Fibroblast of lung (primary cell): ENCODE results near the gene WNT9A. TPM values are rescaled to one million over a fixed set of nuclear protein-coding genes. Genes with fewer than 3 reads are reported as not detected.

ENCODE experiments used
- DNase-seq, 2 donors: peaks; one replicate each; pipeline versions ENCODE4 v3.0.0 to v3.0.0-alpha.2; 2010; ENCODE audit warnings: low read depth in 2 of 2
- H2AFZ ChIP-seq: 2 replicates; pipeline ENCODE4 v1.5.1; 2012; ENCODE audit warnings: low read length, control low read depth, inconsistent platforms
- H3K27ac ChIP-seq: 2 replicates; pipeline ENCODE4 v1.5.1; 2011; ENCODE audit warnings: low read length, control low read depth; ENCODE audit not compliant: insufficient read depth
- H3K27me3 ChIP-seq: 2 replicates; pipeline ENCODE4 v1.5.1; 2011; ENCODE audit warnings: mild to moderate bottlenecking, low read length; ENCODE audit not compliant: control insufficient read depth, insufficient read depth
- H3K36me3 ChIP-seq: 2 replicates; pipeline ENCODE4 v1.5.1; 2011; ENCODE audit warnings: low read length; ENCODE audit not compliant: control insufficient read depth, insufficient read depth
- H3K4me1 ChIP-seq: 2 replicates; pipeline ENCODE4 v1.5.1; 2011; ENCODE audit warnings: low read length; ENCODE audit not compliant: control insufficient read depth, insufficient read depth; ENCODE audit errors: extremely low read depth
- H3K4me2 ChIP-seq: 2 replicates; pipeline ENCODE4 v1.5.1; 2011; ENCODE audit warnings: low read length, control low read depth; ENCODE audit not compliant: insufficient read depth; ENCODE audit errors: extremely low read depth
- H3K4me3 ChIP-seq, 4 experiments: fragments of 200-600 bp in 1 of 4; sonication (generic) in 1 of 4; replicated peaks in 1 of 4; 2 replicates each; pipeline ENCODE4 v1.5.1; 2011 to 2016; ENCODE audit warnings: low read length in 4 of 4, low read depth in 3 of 4, mild to moderate bottlenecking in 3 of 4, control low read depth in 2 of 4, inconsistent platforms in 1 of 4, mixed read lengths in 1 of 4; ENCODE audit not compliant: insufficient read depth in 1 of 4; ENCODE audit errors: control extremely low read depth in 1 of 4
- H3K79me2 ChIP-seq: 2 replicates; pipeline ENCODE4 v1.5.1; 2012; ENCODE audit warnings: mild to moderate bottlenecking, low read length, inconsistent platforms; ENCODE audit not compliant: control insufficient read depth, insufficient read depth
- H3K9ac ChIP-seq: 2 replicates; pipeline ENCODE4 v1.5.1; 2011; ENCODE audit warnings: mild to moderate bottlenecking, low read length, control low read depth; ENCODE audit not compliant: insufficient read depth
- H3K9me3 ChIP-seq: 2 replicates; pipeline ENCODE4 v1.5.1; 2012; ENCODE audit warnings: low read depth, low read length; ENCODE audit not compliant: control insufficient read depth, insufficient read depth
- H4K20me1 ChIP-seq: 2 replicates; pipeline ENCODE4 v1.5.1; 2011; ENCODE audit warnings: low read length; ENCODE audit not compliant: control insufficient read depth, insufficient read depth; ENCODE audit errors: extremely low read depth
- CTCF ChIP-seq, 2 donors: IDR thresholded peaks in 1 of 2; conservative IDR thresholded peaks in 1 of 2; 1 replicate in 1 of 2; 2 replicates in 1 of 2; pipeline ENCODE4 v1.5.1; 2011 to 2012; ENCODE audit warnings: low read length in 2 of 2, control low read depth in 1 of 2, inconsistent platforms in 1 of 2, low read depth in 1 of 2, mild to moderate bottlenecking in 1 of 2
- EZH2 ChIP-seq: IDR thresholded peaks from 2 replicates; pipeline ENCODE4 v1.5.1; 2012; ENCODE audit warnings: low read length, control low read depth, mild to moderate bottlenecking; ENCODE audit errors: missing control alignments
- polyA plus RNA-seq, 2 donors: library from polyadenylated mRNA; depleted of rRNA in 1 of 2; stranded (reverse) in 1 of 2; unstranded in 1 of 2; fragments of >200 nt; gene quantifications; 2 replicates each; pipeline ENCODE4 v1.2.1, GENCODE V29; 2011 to 2012; ENCODE audit warnings: missing spikeins in 1 of 2
- total RNA-seq: library from RNA; depleted of rRNA; stranded (reverse); fragments of >200 nt; gene quantifications from 2 replicates; pipeline ENCODE4 v1.2.1, GENCODE V29; 2014

WNT9A gene
- total and polyA plus RNA-seq, 2 donors (not counting 1 experiment from before 2014, with no cell fraction given), result 1.0 to 5.3 TPM

GRCh38 chr1:227869851-227870305 is 77.9 kb downstream of the WNT9A start:
- Histone ChIP-seq H3K36me3 (no peaks in the 10 kb centered on the region), H4K20me1 (no peaks in the 10 kb centered on the region), H3K27ac (no peak overlapping the region), H3K9me3 (no peaks in the 10 kb centered on the region), H3K9ac (no peak overlapping the region), H3K79me2 (no peaks in the 10 kb centered on the region), H3K4me3 (no peak overlapping the region), H3K27me3 (no peaks in the 10 kb centered on the region), H3K4me2 (no peak overlapping the region), H3K4me1 (no peaks in the 10 kb centered on the region), H2AFZ (no peak overlapping the region)
- no peak for TF ChIP-seq CTCF (conservative IDR thresholded peaks at IDR 0.05 in 1 of 2, IDR thresholded peaks at IDR 0.05 in 1 of 2; ENCODE audit: low read depth in 1 of 2, low read length in 2 of 2)
- DNase-seq, result no peak

GRCh38 chr1:227869279-227869842 is 78.4 kb downstream of the WNT9A start:
- Histone ChIP-seq H3K9ac (no peak overlapping the region), H3K36me3 (no peaks in the 10 kb centered on the region), H3K4me1 (no peaks in the 10 kb centered on the region), H3K79me2 (no peaks in the 10 kb centered on the region), H2AFZ (no peak overlapping the region), H3K27ac (no peak overlapping the region), H3K4me2 (no peak overlapping the region), H4K20me1 (no peaks in the 10 kb centered on the region), H3K4me3 (no peak overlapping the region), H3K27me3 (no peaks in the 10 kb centered on the region), H3K9me3 (no peaks in the 10 kb centered on the region)
- TF ChIP-seq CTCF (conservative IDR thresholded peaks at IDR 0.05 in 1 of 2, IDR thresholded peaks at IDR 0.05 in 1 of 2; ENCODE audit: low read depth in 1 of 2, low read length in 2 of 2) (no peak), EZH2 (no peak)
- no peak for DNase-seq

Other genes starting within 250 kb of the WNT9A start
- 26.4 and 26.7 TPM in 2 replicates for gene JMJD4, start 212.6 kb downstream of the WNT9A start, total RNA-seq
- 12.1 and 13.4 TPM in 2 replicates for gene JMJD4, start 212.6 kb downstream of the WNT9A start, polyA plus RNA-seq
- 53.4 and 66.9 TPM in 2 replicates for gene SNAP47, start 212.5 kb downstream of the WNT9A start, total RNA-seq
- 32.4 TPM in 2 replicates for gene SNAP47, start 212.5 kb downstream of the WNT9A start, polyA plus RNA-seq
- gene PRSS38, start 132.3 kb downstream of the WNT9A start, total RNA-seq, result not detected in 2 replicates
- not detected in 2 replicates for gene PRSS38, start 132.3 kb downstream of the WNT9A start, polyA plus RNA-seq
- gene WNT3A, start 59.1 kb upstream of the WNT9A start, total RNA-seq, result not detected in 2 replicates
- not detected in 2 replicates for gene WNT3A, start 59.1 kb upstream of the WNT9A start, polyA plus RNA-seq
- 195 and 261 TPM in 2 replicates for gene ARF1, start 134.8 kb upstream of the WNT9A start, total RNA-seq
- gene ARF1, start 134.8 kb upstream of the WNT9A start, polyA plus RNA-seq, result 546 and 642 TPM in 2 replicates
- 7.6 and 8.0 TPM in 2 replicates for gene C1orf35, start 155.4 kb upstream of the WNT9A start, total RNA-seq
- 4.8 and 7.0 TPM in 2 replicates for gene C1orf35, start 155.4 kb upstream of the WNT9A start, polyA plus RNA-seq
- gene MRPL55, start 161.4 kb upstream of the WNT9A start, total RNA-seq, result 51.7 and 61.6 TPM in 2 replicates
- gene MRPL55, start 161.4 kb upstream of the WNT9A start, polyA plus RNA-seq, result 39.5 and 41.0 TPM in 2 replicates
- 325 and 479 TPM in 2 replicates for gene GUK1, start 192.3 kb upstream of the WNT9A start, total RNA-seq
- 217 and 286 TPM in 2 replicates for gene GUK1, start 192.3 kb upstream of the WNT9A start, polyA plus RNA-seq
- 6.7 and 13.4 TPM in 2 replicates for gene GJC2, start 202.0 kb upstream of the WNT9A start, total RNA-seq
- 1.3 and 1.4 TPM in 2 replicates for gene GJC2, start 202.0 kb upstream of the WNT9A start, polyA plus RNA-seq
- 3.6 and 3.8 TPM in 2 replicates for gene IBA57, start 217.9 kb upstream of the WNT9A start, total RNA-seq
- 1.3 and 1.4 TPM in 2 replicates for gene IBA57, start 217.9 kb upstream of the WNT9A start, polyA plus RNA-seq